ENCODE data around the gene SDR42E1. TPM values are rescaled to one million over a fixed set of nuclear protein-coding genes. Genes with fewer than 3 reads are reported as not detected.

SDR42E1 gene
- total RNA-seq, 1 donor, result 1.4 TPM

DNA sequence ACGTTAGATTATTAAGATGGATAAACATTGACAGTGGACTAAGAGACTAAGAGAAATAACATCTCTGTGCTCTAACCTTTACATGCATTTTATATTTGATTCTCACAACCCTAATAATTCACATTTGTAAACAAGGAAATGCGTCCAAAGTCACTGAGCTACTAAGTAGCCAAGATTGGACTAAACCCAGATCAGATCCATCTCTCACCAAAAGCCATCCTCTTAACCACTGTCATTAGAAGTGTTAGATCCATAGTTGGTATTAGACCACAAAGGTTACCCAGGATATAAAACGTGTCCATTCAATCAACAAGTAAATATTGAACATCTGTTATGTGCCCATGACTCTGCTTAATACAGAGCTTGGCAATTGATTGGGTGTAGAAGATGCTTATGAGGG lies 29.0 kb upstream of the SDR42E1 start:
- Histone ChIP-seq H3K79me2 (ENCODE audit: insufficient read depth, low read length) (no peaks in the 10 kb centered on the region), H3K9me3 (ENCODE audit: low read depth, low read length) (no peaks in the 10 kb centered on the region)
- DNase-seq (ENCODE audit: insufficient read length, low spot score, missing footprints), result no peak

GRCh38 chr16:82037666-82038065 lies 26.4 kb upstream of the SDR42E1 start:
- Histone ChIP-seq H2AFZ (ENCODE audit: low read length) (no peak overlapping the region), H3K27ac (ENCODE audit: low read depth, low read length) (no peak overlapping the region), H3K4me3 (ENCODE audit: insufficient read depth, low read length) (no peak overlapping the region), H3K27me3 (ENCODE audit: insufficient read depth, low read length) (no peaks in the 10 kb centered on the region), H3K36me3 (ENCODE audit: insufficient read depth, low read length) (no peaks in the 10 kb centered on the region), H3K4me2 (ENCODE audit: insufficient read depth, low read length) (no peak overlapping the region), H3K79me2 (ENCODE audit: insufficient read depth, low read length) (no peaks in the 10 kb centered on the region), H4K20me1 (ENCODE audit: insufficient read depth, low read length) (no peaks in the 10 kb centered on the region), H3K4me1 (ENCODE audit: insufficient read depth, low read length) (no peaks in the 10 kb centered on the region), H3K9me3 (ENCODE audit: low read depth, low read length) (no peaks in the 10 kb centered on the region)
- DNase-seq (ENCODE audit: insufficient read length, low spot score, missing footprints), result no peak
- TF ChIP-seq, protein P1, sequence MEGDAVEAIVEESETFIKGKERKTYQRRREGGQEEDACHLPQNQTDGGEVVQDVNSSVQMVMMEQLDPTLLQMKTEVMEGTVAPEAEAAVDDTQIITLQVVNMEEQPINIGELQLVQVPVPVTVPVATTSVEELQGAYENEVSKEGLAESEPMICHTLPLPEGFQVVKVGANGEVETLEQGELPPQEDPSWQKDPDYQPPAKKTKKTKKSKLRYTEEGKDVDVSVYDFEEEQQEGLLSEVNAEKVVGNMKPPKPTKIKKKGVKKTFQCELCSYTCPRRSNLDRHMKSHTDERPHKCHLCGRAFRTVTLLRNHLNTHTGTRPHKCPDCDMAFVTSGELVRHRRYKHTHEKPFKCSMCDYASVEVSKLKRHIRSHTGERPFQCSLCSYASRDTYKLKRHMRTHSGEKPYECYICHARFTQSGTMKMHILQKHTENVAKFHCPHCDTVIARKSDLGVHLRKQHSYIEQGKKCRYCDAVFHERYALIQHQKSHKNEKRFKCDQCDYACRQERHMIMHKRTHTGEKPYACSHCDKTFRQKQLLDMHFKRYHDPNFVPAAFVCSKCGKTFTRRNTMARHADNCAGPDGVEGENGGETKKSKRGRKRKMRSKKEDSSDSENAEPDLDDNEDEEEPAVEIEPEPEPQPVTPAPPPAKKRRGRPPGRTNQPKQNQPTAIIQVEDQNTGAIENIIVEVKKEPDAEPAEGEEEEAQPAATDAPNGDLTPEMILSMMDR (IDR thresholded peaks at IDR 0.05; ENCODE audit: extremely low read depth, low read depth, low read length), result no peak

More for the DNA sequence above, 29.0 kb upstream of the SDR42E1 start:
- TF ChIP-seq, protein P1 (IDR thresholded peaks at IDR 0.05; ENCODE audit: extremely low read depth, low read depth, low read length), result no peak
- Histone ChIP-seq H3K4me3 (ENCODE audit: insufficient read depth, low read length) (no peak overlapping the region), H4K20me1 (ENCODE audit: insufficient read depth, low read length) (no peaks in the 10 kb centered on the region), H2AFZ (ENCODE audit: low read length) (no peak overlapping the region), H3K27me3 (ENCODE audit: insufficient read depth, low read length) (no peaks in the 10 kb centered on the region), H3K4me1 (ENCODE audit: insufficient read depth, low read length) (peaks cover 3% of the 10 kb centered on the region), H3K36me3 (ENCODE audit: insufficient read depth, low read length) (no peaks in the 10 kb centered on the region), H3K4me2 (ENCODE audit: insufficient read depth, low read length) (no peak overlapping the region), H3K27ac (ENCODE audit: low read depth, low read length) (no peak overlapping the region)

- TF ChIP-seq, protein P1 (IDR thresholded peaks at IDR 0.05; ENCODE audit: extremely low read depth, low read depth, low read length), result no peak
- Histone ChIP-seq H3K36me3 (ENCODE audit: insufficient read depth, low read length) (no peaks in the 10 kb centered on the region), H3K4me2 (ENCODE audit: insufficient read depth, low read length) (no peak overlapping the region), H3K79me2 (ENCODE audit: insufficient read depth, low read length) (no peaks in the 10 kb centered on the region), H3K4me3 (ENCODE audit: insufficient read depth, low read length) (no peak overlapping the region), H3K27ac (ENCODE audit: low read depth, low read length) (no peak overlapping the region), H3K9me3 (ENCODE audit: low read depth, low read length) (no peaks in the 10 kb centered on the region), H3K27me3 (ENCODE audit: insufficient read depth, low read length) (no peaks in the 10 kb centered on the region), H4K20me1 (ENCODE audit: insufficient read depth, low read length) (no peaks in the 10 kb centered on the region), H2AFZ (ENCODE audit: low read length) (no peak overlapping the region), H3K4me1 (ENCODE audit: insufficient read depth, low read length) (no peaks in the 10 kb centered on the region)
- no peak for DNase-seq (ENCODE audit: insufficient read length, low spot score, missing footprints)
Observed at GRCh38 chr16:82037251-82037650, 26.0 kb upstream of the SDR42E1 start.

DNA sequence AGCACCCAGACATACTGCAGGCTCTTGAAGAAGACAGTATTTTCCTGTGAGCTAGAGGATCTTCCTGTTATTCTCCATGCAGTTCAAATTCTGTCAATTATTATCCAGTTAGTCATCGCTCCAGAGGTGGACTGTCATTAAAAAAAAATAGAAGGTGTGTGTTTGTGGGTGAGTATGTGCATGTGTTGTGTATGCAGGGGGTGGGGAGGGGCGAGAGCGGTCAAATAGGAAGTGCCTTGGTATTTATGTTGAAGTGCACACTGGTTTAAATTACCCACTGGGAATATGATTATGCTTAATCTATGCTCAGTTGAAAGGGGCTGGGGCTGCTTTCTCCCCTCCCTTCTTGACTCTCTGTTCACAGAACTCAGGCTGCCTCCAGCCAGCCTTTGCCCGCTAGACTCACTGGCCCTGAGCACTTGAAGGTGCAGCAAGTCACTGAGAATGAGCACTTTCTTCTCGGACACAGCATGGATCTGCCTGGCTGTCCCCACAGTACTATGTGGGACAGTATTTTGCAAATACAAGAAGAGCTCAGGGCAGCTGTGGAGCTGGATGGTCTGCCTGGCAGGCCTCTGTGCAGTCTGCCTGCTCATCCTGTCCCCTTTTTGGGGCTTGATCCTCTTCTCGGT lies 23.8 kb upstream of the SDR42E1 start, which contains the start of gene HSD17B2:
Gene HSD17B2 (plus strand): TSS at position 273 of the 632 bp plus-strand sequence. CDS start 172 bp downstream, at position 445.
- H3K27ac ChIP-seq (ENCODE audit: low read depth, low read length), result no peak within 1 kb of the TSS
- TF ChIP-seq, protein P1 (IDR thresholded peaks at IDR 0.05; ENCODE audit: extremely low read depth, low read depth, low read length), result no peak
- H3K4me2 ChIP-seq (ENCODE audit: insufficient read depth, low read length), result no peak within 1 kb of the TSS
- H2AFZ ChIP-seq (ENCODE audit: low read length), result no peak within 1 kb of the TSS
- no peak within 1 kb of the TSS for H3K4me3 ChIP-seq (ENCODE audit: insufficient read depth, low read length)
- no peaks in the 10 kb centered on the region for H3K9me3 ChIP-seq (ENCODE audit: low read depth, low read length)
- no peaks in the 10 kb centered on the region for H3K79me2 ChIP-seq (ENCODE audit: insufficient read depth, low read length)
- H3K36me3 ChIP-seq (ENCODE audit: insufficient read depth, low read length), result no peaks in the 10 kb centered on the region
- no peak for DNase-seq (ENCODE audit: insufficient read length, low spot score, missing footprints)
- H4K20me1 ChIP-seq (ENCODE audit: insufficient read depth, low read length), result no peaks in the 10 kb centered on the region
- H3K27me3 ChIP-seq (ENCODE audit: insufficient read depth, low read length), result no peaks in the 10 kb centered on the region
- no peaks in the 10 kb centered on the region for H3K4me1 ChIP-seq (ENCODE audit: insufficient read depth, low read length)
